ENCODE results near the gene SLC39A11. TPM values are rescaled to one million over a fixed set of nuclear protein-coding genes. Genes with fewer than 3 reads are reported as not detected.

SLC39A11 gene
- total RNA-seq, 1 experiment from 2014 or later = 18.9 TPM

DNA sequence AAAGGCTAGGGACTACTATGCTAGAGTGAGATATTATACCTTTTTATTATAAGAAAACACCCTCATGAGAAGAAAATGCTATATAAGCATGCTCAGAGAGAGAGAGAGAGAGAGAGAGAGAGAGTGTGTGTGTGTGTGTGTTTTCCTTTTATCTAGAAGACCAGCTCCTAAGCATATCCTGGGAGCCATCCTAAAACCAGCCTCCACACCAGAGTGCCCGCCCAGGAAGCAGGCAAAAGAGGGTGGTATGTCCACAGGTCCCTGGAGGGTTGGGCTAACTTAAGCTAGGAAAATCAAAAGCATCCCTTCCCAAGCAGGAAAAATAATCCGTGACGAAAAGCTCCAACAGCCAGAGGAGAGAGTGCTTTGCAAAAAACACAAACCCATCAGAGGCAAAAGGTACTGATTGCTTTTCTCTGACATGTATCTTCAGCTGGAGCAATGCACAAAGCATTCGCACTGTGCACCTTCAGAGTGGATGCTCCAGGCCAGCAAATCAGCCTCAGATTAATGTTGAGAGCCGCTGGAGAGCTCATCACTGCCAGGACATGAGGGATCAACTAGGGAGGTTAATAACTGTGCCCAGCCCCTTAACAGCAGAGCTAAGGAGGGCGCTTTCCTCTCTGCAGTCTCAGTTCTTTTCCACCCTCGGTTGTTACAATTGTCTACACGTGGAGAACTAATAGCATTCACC lies 125.1 kb downstream of the SLC39A11 start (continued):
- TF ChIP-seq, protein P1, sequence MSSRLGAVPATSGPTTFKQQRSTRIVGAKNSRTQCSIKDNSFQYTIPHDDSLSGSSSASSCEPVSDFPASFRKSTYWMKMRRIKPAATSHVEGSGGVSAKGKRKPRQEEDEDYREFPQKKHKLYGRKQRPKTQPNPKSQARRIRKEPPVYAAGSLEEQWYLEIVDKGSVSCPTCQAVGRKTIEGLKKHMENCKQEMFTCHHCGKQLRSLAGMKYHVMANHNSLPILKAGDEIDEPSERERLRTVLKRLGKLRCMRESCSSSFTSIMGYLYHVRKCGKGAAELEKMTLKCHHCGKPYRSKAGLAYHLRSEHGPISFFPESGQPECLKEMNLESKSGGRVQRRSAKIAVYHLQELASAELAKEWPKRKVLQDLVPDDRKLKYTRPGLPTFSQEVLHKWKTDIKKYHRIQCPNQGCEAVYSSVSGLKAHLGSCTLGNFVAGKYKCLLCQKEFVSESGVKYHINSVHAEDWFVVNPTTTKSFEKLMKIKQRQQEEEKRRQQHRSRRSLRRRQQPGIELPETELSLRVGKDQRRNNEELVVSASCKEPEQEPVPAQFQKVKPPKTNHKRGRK (CRISPR knock-in tag; IDR thresholded peaks at IDR 0.05; ENCODE audit: borderline replicate concordance) = no peak
- TF ChIP-seq, protein P2, sequence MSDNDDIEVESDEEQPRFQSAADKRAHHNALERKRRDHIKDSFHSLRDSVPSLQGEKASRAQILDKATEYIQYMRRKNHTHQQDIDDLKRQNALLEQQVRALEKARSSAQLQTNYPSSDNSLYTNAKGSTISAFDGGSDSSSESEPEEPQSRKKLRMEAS (CRISPR knock-in tag; IDR thresholded peaks at IDR 0.05) = no peak
- TF ChIP-seq, protein P3, sequence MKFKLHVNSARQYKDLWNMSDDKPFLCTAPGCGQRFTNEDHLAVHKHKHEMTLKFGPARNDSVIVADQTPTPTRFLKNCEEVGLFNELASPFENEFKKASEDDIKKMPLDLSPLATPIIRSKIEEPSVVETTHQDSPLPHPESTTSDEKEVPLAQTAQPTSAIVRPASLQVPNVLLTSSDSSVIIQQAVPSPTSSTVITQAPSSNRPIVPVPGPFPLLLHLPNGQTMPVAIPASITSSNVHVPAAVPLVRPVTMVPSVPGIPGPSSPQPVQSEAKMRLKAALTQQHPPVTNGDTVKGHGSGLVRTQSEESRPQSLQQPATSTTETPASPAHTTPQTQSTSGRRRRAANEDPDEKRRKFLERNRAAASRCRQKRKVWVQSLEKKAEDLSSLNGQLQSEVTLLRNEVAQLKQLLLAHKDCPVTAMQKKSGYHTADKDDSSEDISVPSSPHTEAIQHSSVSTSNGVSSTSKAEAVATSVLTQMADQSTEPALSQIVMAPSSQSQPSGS (CRISPR knock-in tag; IDR thresholded peaks at IDR 0.05; ENCODE audit: borderline replicate concordance, low read depth) = no peak
- TF ChIP-seq ZNF671 (CRISPR knock-in tag; IDR thresholded peaks at IDR 0.05) = no peak
- TF ChIP-seq, protein P4, sequence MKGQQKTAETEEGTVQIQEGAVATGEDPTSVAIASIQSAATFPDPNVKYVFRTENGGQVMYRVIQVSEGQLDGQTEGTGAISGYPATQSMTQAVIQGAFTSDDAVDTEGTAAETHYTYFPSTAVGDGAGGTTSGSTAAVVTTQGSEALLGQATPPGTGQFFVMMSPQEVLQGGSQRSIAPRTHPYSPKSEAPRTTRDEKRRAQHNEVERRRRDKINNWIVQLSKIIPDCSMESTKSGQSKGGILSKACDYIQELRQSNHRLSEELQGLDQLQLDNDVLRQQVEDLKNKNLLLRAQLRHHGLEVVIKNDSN (CRISPR knock-in tag; IDR thresholded peaks at IDR 0.05) = no peak
- TF ChIP-seq, protein P5, sequence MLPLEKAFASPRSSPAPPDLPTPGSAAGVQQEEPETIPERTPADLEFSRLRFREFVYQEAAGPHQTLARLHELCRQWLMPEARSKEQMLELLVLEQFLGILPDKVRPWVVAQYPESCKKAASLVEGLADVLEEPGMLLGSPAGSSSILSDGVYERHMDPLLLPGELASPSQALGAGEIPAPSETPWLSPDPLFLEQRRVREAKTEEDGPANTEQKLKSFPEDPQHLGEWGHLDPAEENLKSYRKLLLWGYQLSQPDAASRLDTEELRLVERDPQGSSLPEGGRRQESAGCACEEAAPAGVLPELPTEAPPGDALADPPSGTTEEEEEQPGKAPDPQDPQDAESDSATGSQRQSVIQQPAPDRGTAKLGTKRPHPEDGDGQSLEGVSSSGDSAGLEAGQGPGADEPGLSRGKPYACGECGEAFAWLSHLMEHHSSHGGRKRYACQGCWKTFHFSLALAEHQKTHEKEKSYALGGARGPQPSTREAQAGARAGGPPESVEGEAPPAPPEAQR (CRISPR knock-in tag; IDR thresholded peaks at IDR 0.05) = no peak

DNA sequence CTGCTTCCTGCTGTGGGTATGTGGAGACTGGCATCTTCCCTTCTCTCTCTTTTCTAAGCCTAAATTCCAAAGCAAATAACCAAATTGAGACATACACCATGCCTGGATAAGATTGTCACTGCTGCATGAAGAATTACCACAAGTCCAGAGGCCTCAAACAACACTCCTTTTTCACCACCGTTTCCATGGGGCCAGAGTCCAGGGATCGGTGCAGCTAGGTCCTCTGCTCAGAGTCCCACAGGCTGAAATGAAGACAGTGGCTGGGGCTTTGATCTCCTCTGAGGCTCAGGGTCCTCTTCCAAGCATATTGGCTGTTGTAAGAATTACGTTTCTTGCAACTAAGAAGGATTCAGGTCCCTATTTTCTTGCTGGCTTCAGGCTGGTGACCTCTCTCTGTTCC lies 130.4 kb downstream of the SLC39A11 start:
- H3K9me3 Mint-ChIP-seq = peaks cover 16% of the 10 kb centered on the region
- H3K4me1 Mint-ChIP-seq = no peaks in the 10 kb centered on the region; the same call in 1 of the 2 replicates
- POLR2A ChIA-PET = interaction anchor here (0.7 kb wide), 1 partner anchor 23 kb away, joined by 4 read pairs; no protein-coding TSS in a partner anchor
- CTCF ChIA-PET = no interaction called here
- no peak overlapping the region for H3K4me3 Mint-ChIP-seq
- H3K27me3 Mint-ChIP-seq (ENCODE audit: low read depth) = no peaks in the 10 kb centered on the region; the same call in 1 of the 2 replicates
- TF ChIP-seq ZNF317 (CRISPR knock-in tag; IDR thresholded peaks at IDR 0.05; ENCODE audit: borderline replicate concordance, low read depth) = no peak
- peak; percentile 49; the same call in 1 of the 2 replicates for TF ChIP-seq GABPB1 (CRISPR knock-in tag; IDR thresholded peaks at IDR 0.05)
- H3K27ac Mint-ChIP-seq = no peak overlapping the region
- ATAC-seq (no peak), DNase-seq (ENCODE audit: low spot score) (no peak)
- peaks cover 3% of the 10 kb centered on the region; the same call in 1 of the 2 replicates for H3K36me3 Mint-ChIP-seq

DNA sequence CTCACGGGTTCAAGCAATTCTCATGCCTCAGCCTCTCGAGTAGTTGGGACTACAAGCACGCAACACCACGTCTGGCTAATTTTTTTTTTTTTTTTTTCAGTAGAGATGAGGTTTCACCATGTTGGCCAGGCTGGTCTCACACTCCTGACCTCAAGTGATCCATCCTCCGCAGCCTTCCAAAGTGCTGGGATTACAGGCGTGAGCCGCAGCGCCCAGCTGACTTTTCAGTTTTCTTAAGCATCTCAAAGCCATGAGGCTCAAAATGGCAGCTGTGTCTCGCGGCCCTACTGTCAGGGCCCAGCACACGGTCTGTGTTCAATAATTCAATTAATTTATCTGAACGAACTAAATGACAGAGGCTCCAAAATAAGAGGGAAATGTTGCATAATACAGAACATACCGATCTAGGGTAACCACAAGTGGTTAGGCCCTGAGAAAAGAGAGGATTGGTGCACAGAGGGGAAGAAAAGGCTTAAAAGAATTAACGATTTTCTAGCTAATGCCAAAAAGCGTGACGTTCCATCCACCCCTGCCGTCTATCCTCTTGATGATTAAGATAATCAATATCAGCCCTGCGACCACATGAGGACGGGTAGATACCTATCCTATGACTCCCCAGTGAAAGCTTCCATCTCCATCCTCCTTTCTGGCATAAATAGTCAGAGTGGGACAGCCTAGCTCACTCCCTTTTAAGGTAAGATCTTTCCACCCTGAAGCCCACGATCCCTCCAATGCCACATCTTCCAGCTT lies 136.9 kb downstream of the SLC39A11 start:
- Mint-ChIP-seq H3K27me3 (ENCODE audit: low read depth) (no peaks in the 10 kb centered on the region; the same call in 1 of the 2 replicates), H3K9me3 (no peaks in the 10 kb centered on the region), H3K4me1 (peaks cover 28% of the 10 kb centered on the region), H3K4me3 (no peak overlapping the region), H3K36me3 (no peaks in the 10 kb centered on the region), H3K27ac (no peak overlapping the region)
- DNase-seq (ENCODE audit: low spot score) (no peak), ATAC-seq (no peak)
- CTCF ChIA-PET = interaction anchor here (0.6 to 1.4 kb wide), 2 partner anchors 31 to 209 kb away, joined by 5 to 6 read pairs; partner anchors contain the start of gene SSTR2
- POLR2A ChIA-PET = no interaction called here
- TF ChIP-seq, protein P6, sequence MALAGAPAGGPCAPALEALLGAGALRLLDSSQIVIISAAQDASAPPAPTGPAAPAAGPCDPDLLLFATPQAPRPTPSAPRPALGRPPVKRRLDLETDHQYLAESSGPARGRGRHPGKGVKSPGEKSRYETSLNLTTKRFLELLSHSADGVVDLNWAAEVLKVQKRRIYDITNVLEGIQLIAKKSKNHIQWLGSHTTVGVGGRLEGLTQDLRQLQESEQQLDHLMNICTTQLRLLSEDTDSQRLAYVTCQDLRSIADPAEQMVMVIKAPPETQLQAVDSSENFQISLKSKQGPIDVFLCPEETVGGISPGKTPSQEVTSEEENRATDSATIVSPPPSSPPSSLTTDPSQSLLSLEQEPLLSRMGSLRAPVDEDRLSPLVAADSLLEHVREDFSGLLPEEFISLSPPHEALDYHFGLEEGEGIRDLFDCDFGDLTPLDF (CRISPR knock-in tag; IDR thresholded peaks at IDR 0.05) = no peak
- TF ChIP-seq, protein P7, sequence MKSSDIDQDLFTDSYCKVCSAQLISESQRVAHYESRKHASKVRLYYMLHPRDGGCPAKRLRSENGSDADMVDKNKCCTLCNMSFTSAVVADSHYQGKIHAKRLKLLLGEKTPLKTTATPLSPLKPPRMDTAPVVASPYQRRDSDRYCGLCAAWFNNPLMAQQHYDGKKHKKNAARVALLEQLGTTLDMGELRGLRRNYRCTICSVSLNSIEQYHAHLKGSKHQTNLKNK (CRISPR knock-in tag; IDR thresholded peaks at IDR 0.05) = no peak
- no peak for TF ChIP-seq MXD4 (CRISPR knock-in tag; IDR thresholded peaks at IDR 0.05; ENCODE audit: borderline replicate concordance)
- TF ChIP-seq, protein P8, sequence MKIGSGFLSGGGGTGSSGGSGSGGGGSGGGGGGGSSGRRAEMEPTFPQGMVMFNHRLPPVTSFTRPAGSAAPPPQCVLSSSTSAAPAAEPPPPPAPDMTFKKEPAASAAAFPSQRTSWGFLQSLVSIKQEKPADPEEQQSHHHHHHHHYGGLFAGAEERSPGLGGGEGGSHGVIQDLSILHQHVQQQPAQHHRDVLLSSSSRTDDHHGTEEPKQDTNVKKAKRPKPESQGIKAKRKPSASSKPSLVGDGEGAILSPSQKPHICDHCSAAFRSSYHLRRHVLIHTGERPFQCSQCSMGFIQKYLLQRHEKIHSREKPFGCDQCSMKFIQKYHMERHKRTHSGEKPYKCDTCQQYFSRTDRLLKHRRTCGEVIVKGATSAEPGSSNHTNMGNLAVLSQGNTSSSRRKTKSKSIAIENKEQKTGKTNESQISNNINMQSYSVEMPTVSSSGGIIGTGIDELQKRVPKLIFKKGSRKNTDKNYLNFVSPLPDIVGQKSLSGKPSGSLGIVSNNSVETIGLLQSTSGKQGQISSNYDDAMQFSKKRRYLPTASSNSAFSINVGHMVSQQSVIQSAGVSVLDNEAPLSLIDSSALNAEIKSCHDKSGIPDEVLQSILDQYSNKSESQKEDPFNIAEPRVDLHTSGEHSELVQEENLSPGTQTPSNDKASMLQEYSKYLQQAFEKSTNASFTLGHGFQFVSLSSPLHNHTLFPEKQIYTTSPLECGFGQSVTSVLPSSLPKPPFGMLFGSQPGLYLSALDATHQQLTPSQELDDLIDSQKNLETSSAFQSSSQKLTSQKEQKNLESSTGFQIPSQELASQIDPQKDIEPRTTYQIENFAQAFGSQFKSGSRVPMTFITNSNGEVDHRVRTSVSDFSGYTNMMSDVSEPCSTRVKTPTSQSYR (CRISPR knock-in tag; IDR thresholded peaks at IDR 0.05) = no peak
- TF ChIP-seq, protein P9, sequence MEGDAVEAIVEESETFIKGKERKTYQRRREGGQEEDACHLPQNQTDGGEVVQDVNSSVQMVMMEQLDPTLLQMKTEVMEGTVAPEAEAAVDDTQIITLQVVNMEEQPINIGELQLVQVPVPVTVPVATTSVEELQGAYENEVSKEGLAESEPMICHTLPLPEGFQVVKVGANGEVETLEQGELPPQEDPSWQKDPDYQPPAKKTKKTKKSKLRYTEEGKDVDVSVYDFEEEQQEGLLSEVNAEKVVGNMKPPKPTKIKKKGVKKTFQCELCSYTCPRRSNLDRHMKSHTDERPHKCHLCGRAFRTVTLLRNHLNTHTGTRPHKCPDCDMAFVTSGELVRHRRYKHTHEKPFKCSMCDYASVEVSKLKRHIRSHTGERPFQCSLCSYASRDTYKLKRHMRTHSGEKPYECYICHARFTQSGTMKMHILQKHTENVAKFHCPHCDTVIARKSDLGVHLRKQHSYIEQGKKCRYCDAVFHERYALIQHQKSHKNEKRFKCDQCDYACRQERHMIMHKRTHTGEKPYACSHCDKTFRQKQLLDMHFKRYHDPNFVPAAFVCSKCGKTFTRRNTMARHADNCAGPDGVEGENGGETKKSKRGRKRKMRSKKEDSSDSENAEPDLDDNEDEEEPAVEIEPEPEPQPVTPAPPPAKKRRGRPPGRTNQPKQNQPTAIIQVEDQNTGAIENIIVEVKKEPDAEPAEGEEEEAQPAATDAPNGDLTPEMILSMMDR (IDR thresholded peaks at IDR 0.05) = no peak
- TF ChIP-seq ZNF263 (CRISPR knock-in tag; IDR thresholded peaks at IDR 0.05; ENCODE audit: low read depth) = no peak
- TF ChIP-seq, protein P2 (CRISPR knock-in tag; IDR thresholded peaks at IDR 0.05) = no peak
